ENCODE measurements around the gene PDPN.

PDPN gene

GRCh38 chr1:13590486-13590885, 6.9 kb downstream of the PDPN start:
- no peak overlapping the region for H3K4me3 ChIP-seq (ENCODE audit: low read length)
- H3K27me3 ChIP-seq (ENCODE audit: insufficient read depth, low read length) = no peaks in the 10 kb centered on the region
- 93% methylated on average over 7 of the region's 7 CpGs for WGBS
- H3K4me1 ChIP-seq (ENCODE audit: insufficient read depth, low read length) = peaks cover 36% of the 10 kb centered on the region
- peaks cover 10% of the 10 kb centered on the region for H3K36me3 ChIP-seq (ENCODE audit: insufficient read depth, low read length)
- no peaks in the 10 kb centered on the region for H3K9me3 ChIP-seq (ENCODE audit: insufficient read depth, low read depth, low read length)
- no peak overlapping the region for H3K9ac ChIP-seq (ENCODE audit: low read depth, low read length)
- H3K27ac ChIP-seq (ENCODE audit: low read depth, low read length) = no peak overlapping the region

DNA sequence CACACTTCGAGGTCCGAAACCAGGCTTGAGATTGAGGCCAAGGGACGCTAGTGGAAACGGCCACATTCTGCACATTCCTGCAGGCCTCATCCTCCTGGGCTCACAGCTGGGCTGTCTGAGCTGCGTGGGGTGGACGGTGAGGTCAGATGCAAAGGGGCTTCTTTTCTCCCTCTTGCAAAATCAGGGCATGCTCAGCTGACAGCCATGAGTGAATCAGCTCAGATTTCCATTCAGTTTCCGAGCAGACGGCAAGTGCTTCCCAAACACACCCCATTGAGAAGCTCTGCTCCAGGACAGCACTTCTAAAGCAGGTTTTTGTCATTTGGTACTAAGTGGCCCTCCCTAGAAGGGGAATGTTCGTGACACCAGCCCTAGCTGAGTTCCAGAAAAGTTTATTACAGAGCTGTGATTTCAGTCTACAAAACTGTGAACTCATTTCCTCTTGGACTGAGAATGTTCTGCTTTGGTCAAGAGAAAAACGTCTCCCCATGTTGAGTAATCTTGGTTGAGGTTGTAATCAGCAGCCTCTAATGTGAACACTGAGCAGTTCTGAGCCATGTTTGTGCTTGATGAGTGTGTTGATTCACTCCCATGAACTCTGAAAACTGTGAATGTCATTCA, 10.0 kb downstream of the PDPN start:
- no peak overlapping the region for H3K4me3 ChIP-seq (ENCODE audit: low read length)

DNA sequence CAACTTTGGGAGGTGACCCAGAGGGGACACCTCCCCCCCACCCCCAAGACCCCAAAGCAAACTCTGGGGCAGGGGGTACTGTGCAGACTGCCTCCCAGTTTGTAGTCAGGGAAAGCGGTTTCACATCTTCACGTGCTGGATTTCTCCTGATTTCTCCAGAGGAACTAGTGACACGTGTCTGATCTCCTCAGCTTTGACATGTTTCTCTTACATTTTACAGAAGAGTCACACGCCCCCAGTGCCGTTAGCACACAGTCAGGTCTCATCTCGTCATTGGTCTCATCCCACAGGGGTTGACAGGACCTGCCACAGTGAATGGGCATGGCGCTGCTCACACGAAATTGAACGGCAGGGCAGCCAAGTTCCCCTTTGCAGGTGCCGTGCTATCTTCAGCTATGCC, 11.8 kb downstream of the PDPN start:
- Histone ChIP-seq H3K9me3 (ENCODE audit: insufficient read depth, low read depth, low read length) (no peaks in the 10 kb centered on the region), H3K9ac (ENCODE audit: low read depth, low read length) (no peak overlapping the region), H3K27ac (ENCODE audit: low read depth, low read length) (no peak overlapping the region), H3K27me3 (ENCODE audit: insufficient read depth, low read length) (no peaks in the 10 kb centered on the region), H3K36me3 (ENCODE audit: insufficient read depth, low read length) (peaks cover 17% of the 10 kb centered on the region), H3K4me1 (ENCODE audit: insufficient read depth, low read length) (peaks cover 20% of the 10 kb centered on the region), H3K4me3 (ENCODE audit: low read length) (no peak overlapping the region)
- WGBS = 94% methylated on average over 10 of the region's 10 CpGs

More for the DNA sequence above, 10.0 kb downstream of the PDPN start:
- Histone ChIP-seq H3K4me1 (ENCODE audit: insufficient read depth, low read length) (peaks cover 15% of the 10 kb centered on the region), H3K9ac (ENCODE audit: low read depth, low read length) (peak overlapping the region; percentile 21; the same call in 1 of the 2 replicates), H3K9me3 (ENCODE audit: insufficient read depth, low read depth, low read length) (no peaks in the 10 kb centered on the region), H3K27me3 (ENCODE audit: insufficient read depth, low read length) (no peaks in the 10 kb centered on the region), H3K36me3 (ENCODE audit: insufficient read depth, low read length) (peaks cover 17% of the 10 kb centered on the region), H3K27ac (ENCODE audit: low read depth, low read length) (peak overlapping the region; percentile 13; the same call in 1 of the 2 replicates)
- WGBS = 67% methylated on average over 10 of the region's 10 CpGs

GRCh38 chr1:13597166-13597565, 13.5 kb downstream of the PDPN start:
- no peak overlapping the region for H3K4me3 ChIP-seq (ENCODE audit: low read length)
- no peaks in the 10 kb centered on the region for H3K9me3 ChIP-seq (ENCODE audit: insufficient read depth, low read depth, low read length)
- H3K9ac ChIP-seq (ENCODE audit: low read depth, low read length) = no peak overlapping the region
- no peak overlapping the region for H3K27ac ChIP-seq (ENCODE audit: low read depth, low read length)
- H3K27me3 ChIP-seq (ENCODE audit: insufficient read depth, low read length) = no peaks in the 10 kb centered on the region
- H3K36me3 ChIP-seq (ENCODE audit: insufficient read depth, low read length) = peaks cover 7% of the 10 kb centered on the region
- 88% methylated on average over 7 of the region's 7 CpGs for WGBS
- peaks cover 25% of the 10 kb centered on the region for H3K4me1 ChIP-seq (ENCODE audit: insufficient read depth, low read length)

- Histone ChIP-seq H3K27me3 (ENCODE audit: insufficient read depth, low read length) (no peaks in the 10 kb centered on the region), H3K36me3 (ENCODE audit: insufficient read depth, low read length) (peaks cover 7% of the 10 kb centered on the region), H3K4me1 (ENCODE audit: insufficient read depth, low read length) (peaks cover 26% of the 10 kb centered on the region), H3K4me3 (ENCODE audit: low read length) (no peak overlapping the region), H3K27ac (ENCODE audit: low read depth, low read length) (no peak overlapping the region), H3K9ac (ENCODE audit: low read depth, low read length) (no peak overlapping the region), H3K9me3 (ENCODE audit: insufficient read depth, low read depth, low read length) (no peaks in the 10 kb centered on the region)
- WGBS = 94% methylated on average over 7 of the region's 7 CpGs
These were observed 17.3 kb downstream of the PDPN start for GRCh38 chr1:13600762-13601453.

- H3K36me3 ChIP-seq (ENCODE audit: insufficient read depth, low read length) = peaks cover 24% of the 10 kb centered on the region
- H3K27me3 ChIP-seq (ENCODE audit: insufficient read depth, low read length) = no peaks in the 10 kb centered on the region
- H3K9me3 ChIP-seq (ENCODE audit: insufficient read depth, low read depth, low read length) = no peaks in the 10 kb centered on the region
- 89% methylated on average over 5 of the region's 5 CpGs for WGBS
- H3K4me1 ChIP-seq (ENCODE audit: insufficient read depth, low read length) = peaks cover 26% of the 10 kb centered on the region
- H3K27ac ChIP-seq (ENCODE audit: low read depth, low read length) = no peak overlapping the region
- H3K4me3 ChIP-seq (ENCODE audit: low read length) = no peak overlapping the region
- H3K9ac ChIP-seq (ENCODE audit: low read depth, low read length) = 0 out of 2 replicates have a peak overlapping the region, but pooled peaks have one; percentile 41
These were observed 20.5 kb downstream of the PDPN start for GRCh38 chr1:13604176-13604575.

GRCh38 chr1:13604721-13605120, 21.1 kb downstream of the PDPN start:
- 94% methylated on average over 3 of the region's 3 CpGs for WGBS
- Histone ChIP-seq H3K36me3 (ENCODE audit: insufficient read depth, low read length) (peaks cover 29% of the 10 kb centered on the region), H3K9ac (ENCODE audit: low read depth, low read length) (no peak overlapping the region), H3K27me3 (ENCODE audit: insufficient read depth, low read length) (no peaks in the 10 kb centered on the region), H3K4me3 (ENCODE audit: low read length) (no peak overlapping the region), H3K27ac (ENCODE audit: low read depth, low read length) (no peak overlapping the region), H3K4me1 (ENCODE audit: insufficient read depth, low read length) (peaks cover 25% of the 10 kb centered on the region), H3K9me3 (ENCODE audit: insufficient read depth, low read depth, low read length) (no peaks in the 10 kb centered on the region)

DNA sequence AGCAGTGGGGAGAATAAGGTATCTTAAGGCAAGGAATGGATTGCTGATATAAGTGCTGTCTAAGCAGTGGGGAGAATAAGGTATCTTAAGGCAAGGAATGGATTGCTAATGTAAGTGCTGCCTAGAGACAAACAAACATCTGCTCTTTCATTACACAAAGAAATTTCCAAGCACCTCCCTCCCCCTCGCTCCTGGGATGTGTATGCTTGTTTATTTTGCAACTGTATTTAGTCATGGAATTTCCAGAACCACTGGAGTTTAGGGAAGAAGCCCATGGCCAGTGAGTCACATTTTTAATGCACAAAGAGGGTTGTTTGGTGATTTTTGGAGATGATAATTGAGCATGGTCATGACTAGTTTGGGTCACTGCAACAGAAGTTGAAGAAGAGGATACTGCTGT, 21.5 kb downstream of the PDPN start:
- 86% methylated on average over 1 of the region's 1 CpG for WGBS
- H3K36me3 ChIP-seq (ENCODE audit: insufficient read depth, low read length) = peaks cover 34% of the 10 kb centered on the region
- no peaks in the 10 kb centered on the region for H3K9me3 ChIP-seq (ENCODE audit: insufficient read depth, low read depth, low read length)
- H3K4me3 ChIP-seq (ENCODE audit: low read length) = no peak overlapping the region
- H3K27ac ChIP-seq (ENCODE audit: low read depth, low read length) = no peak overlapping the region
- H3K27me3 ChIP-seq (ENCODE audit: insufficient read depth, low read length) = no peaks in the 10 kb centered on the region
- H3K9ac ChIP-seq (ENCODE audit: low read depth, low read length) = no peak overlapping the region
- peaks cover 21% of the 10 kb centered on the region for H3K4me1 ChIP-seq (ENCODE audit: insufficient read depth, low read length)

GRCh38 chr1:13607002-13607401, 23.4 kb downstream of the PDPN start:
- Histone ChIP-seq H3K27ac (ENCODE audit: low read depth, low read length) (no peak overlapping the region), H3K9me3 (ENCODE audit: insufficient read depth, low read depth, low read length) (no peaks in the 10 kb centered on the region), H3K9ac (ENCODE audit: low read depth, low read length) (no peak overlapping the region), H3K36me3 (ENCODE audit: insufficient read depth, low read length) (peaks cover 52% of the 10 kb centered on the region), H3K4me3 (ENCODE audit: low read length) (no peak overlapping the region), H3K4me1 (ENCODE audit: insufficient read depth, low read length) (peaks cover 16% of the 10 kb centered on the region), H3K27me3 (ENCODE audit: insufficient read depth, low read length) (no peaks in the 10 kb centered on the region)
- WGBS = 97% methylated on average over 7 of the region's 8 CpGs

DNA sequence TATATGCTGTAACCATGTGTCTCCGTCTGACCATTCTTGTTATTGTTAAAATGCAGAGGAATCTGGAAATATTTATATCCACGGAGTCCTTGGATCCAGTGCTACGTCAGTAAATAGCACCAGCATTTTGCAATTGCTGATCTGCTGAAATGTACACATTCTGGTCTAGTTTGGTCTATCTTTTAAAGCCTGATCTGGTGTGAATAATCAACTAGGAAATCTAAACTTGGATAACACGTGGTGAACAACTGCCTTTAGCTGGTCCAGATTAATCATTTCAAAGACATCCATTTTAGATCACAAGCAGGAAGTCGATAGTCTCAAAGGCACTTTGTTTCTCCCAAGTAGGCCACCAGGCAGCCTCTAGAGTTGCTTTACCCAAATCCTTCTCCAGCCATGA, 32.6 kb downstream of the PDPN start:
- Histone ChIP-seq H3K36me3 (ENCODE audit: insufficient read depth, low read length) (peaks cover 56% of the 10 kb centered on the region), H3K9me3 (ENCODE audit: insufficient read depth, low read depth, low read length) (no peaks in the 10 kb centered on the region), H3K27ac (ENCODE audit: low read depth, low read length) (no peak overlapping the region), H3K27me3 (ENCODE audit: insufficient read depth, low read length) (no peaks in the 10 kb centered on the region), H3K9ac (ENCODE audit: low read depth, low read length) (no peak overlapping the region), H3K4me3 (ENCODE audit: low read length) (no peak overlapping the region), H3K4me1 (ENCODE audit: insufficient read depth, low read length) (peaks cover 6% of the 10 kb centered on the region; the same call in 1 of the 2 replicates)
- 94% methylated on average over 5 of the region's 5 CpGs for WGBS

DNA sequence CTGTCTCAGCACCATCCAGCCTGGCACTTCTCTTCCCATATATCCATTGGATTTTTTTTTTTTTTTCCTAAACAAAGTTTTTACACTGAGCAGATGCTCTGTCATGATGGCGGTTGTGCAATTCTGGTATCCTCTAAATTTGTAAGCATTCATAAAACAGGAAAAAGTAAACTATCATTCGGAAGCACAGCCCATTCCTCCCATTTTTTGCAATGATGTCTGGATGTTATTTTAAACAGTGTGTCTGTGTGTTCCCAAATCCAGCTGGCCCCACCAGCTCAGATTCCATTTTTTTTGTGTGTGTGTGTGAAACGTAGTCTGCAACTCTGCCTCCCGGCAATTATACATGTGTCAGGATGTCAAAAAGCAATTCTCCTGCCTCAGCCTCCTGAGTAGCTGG, 33.5 kb downstream of the PDPN start:
- Histone ChIP-seq H3K4me1 (ENCODE audit: insufficient read depth, low read length) (peaks cover 6% of the 10 kb centered on the region; the same call in 1 of the 2 replicates), H3K9me3 (ENCODE audit: insufficient read depth, low read depth, low read length) (no peaks in the 10 kb centered on the region), H3K27ac (ENCODE audit: low read depth, low read length) (no peak overlapping the region), H3K36me3 (ENCODE audit: insufficient read depth, low read length) (peaks cover 48% of the 10 kb centered on the region), H3K4me3 (ENCODE audit: low read length) (no peak overlapping the region), H3K27me3 (ENCODE audit: insufficient read depth, low read length) (no peaks in the 10 kb centered on the region), H3K9ac (ENCODE audit: low read depth, low read length) (no peak overlapping the region)
- WGBS = 99% methylated on average over 4 of the region's 4 CpGs
